Diencephalon (tissue), 1 donor: ENCODE measurements around the gene ALG9. TPM values are rescaled to one million over a fixed set of nuclear protein-coding genes. Genes with fewer than 3 reads are reported as not detected.

Experiments
- small RNA-seq: library from RNA; depleted of rRNA; stranded (forward); fragments of <200 nt; gene quantifications from one replicate; pipeline ENCODE3, GENCODE V24; 2014
- total RNA-seq: library from RNA; depleted of rRNA; stranded (reverse); fragments of >200 nt; gene quantifications from one replicate; pipeline ENCODE4 v1.2.3, GENCODE V29; 2014

Gene ALG9
- 70.8 TPM for total RNA-seq

GRCh38 chr11:111870886-111871692 is at the start of gene ALG9:
ALG9 (minus strand) TSS chr11:111871581; CDS start chr11:111871482, 99 bp downstream.

GRCh38 chr11:111918390-111919256 is 47.2 kb upstream of the ALG9 start, which contains the start of gene C11orf52:
C11orf52 (plus strand) TSS chr11:111918913; CDS start chr11:111918973, 60 bp downstream.

GRCh38 chr11:111912535-111912934 is 41.2 kb upstream of the ALG9 start, which contains the start of gene HSPB2:
HSPB2 (plus strand) TSS chr11:111912734; CDS start chr11:111912830, 96 bp downstream.

DNA sequence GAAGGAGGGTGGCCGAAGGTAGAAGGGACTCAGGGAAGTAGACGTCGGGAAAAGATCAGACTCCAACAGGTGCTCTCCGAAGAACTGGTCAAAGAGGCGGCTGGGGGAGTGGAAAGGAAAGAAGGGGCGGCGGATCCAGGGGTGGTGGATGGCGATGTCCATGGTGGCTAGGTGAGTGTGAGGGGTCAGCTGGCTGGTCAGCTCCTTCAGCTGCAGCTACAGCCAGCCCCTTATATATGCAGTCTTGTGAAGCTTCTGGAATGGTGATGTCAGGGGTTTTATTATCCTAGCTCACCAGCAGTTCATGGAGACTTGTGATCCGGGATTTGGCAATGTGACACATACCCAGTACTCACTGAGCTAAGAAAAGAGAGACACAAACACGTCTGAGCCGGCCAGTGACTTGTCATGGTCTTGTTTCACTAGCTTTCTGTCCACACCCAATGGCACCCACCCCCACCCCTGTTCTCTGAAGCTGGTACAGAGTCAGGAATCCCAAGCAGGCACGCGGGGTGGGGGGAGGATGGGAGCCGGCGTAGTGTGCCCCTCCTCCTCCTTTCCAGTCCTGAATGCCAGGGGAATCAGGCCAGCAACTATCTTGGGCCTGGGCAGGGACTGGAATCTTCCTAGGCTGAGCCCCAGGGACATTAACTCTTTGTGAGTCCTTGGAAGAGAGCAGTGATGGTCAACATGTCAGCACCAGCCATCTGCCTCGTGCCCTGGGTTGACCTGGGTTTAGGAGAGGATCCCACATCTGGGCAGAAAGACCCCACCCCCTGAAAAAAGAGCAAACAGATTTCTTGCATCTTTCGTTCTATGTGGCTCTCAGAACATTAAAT is 40.4 kb upstream of the ALG9 start, which contains the start of gene CRYAB:
TSS of gene CRYAB (minus strand) at position 208 of the 839 bp plus-strand sequence. CDS start at position 162, 46 bp downstream.

DNA sequence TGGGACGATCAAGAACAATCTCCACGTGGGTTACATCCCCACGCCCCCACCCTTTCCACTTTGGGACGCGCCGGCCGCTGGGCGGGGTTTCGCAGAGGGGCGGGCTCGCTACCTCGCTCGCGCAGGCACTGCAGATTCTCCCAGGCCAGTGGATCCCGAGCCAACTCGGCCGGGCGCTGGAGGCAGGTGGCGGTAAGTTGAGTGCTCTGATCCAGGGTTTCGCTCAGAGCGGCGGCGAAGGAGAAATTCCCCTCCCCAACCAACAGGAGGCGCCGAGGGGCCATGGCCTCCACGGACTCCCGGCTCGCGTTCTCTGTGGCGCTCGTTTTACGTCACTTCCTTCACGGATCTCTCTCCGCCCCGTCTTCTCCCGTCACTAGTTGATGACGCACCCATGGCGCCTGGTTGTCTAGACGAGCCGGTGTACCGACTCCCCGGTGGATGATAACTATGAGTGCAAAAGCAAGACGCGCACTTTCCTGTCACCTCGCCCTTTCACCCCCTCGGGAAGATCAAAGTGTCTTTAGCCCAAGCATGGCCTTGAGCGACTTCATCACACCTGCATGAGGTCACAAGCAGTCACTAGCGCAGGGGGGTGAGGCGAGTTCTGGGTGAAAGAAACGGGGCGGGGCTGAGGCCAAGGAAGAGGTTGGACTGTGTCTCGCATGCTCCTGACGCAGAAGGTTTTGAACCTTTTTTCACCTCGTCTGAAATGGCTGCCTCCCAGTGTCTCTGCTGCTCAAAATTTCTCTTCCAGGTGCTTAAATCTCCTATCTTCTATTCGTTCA is 7.7 kb upstream of the ALG9 start, which contains the start of the genes CFAP68 and FDXACB1:
TSS of gene CFAP68 (plus strand) at position 693 of the 788 bp plus-strand sequence. CDS start at position 713, 20 bp downstream.
TSS of gene FDXACB1 (minus strand) at position 317 of the 788 bp plus-strand sequence. CDS start at position 284, 33 bp downstream.

GRCh38 chr11:111765984-111766833 is 105.2 kb downstream of the ALG9 start, which contains the start of gene PPP2R1B:
PPP2R1B (minus strand) TSS chr11:111766389; CDS start chr11:111766361, 28 bp downstream.

Small RNA genes lying within 50 kb of the gene (small RNA-seq; reads per million reads assigned to genes)
- gene GNG5P3 = not detected
- gene RPL37AP8 = 0.08 reads per million

Other genes starting within 250 kb of the ALG9 start
- 16.1 TPM for gene PPP2R1B, start 105.2 kb downstream of the ALG9 start, total RNA-seq
- 7.2 TPM for gene FDXACB1, start 7.6 kb upstream of the ALG9 start, total RNA-seq
- 19.6 TPM for gene CFAP68, start 8.0 kb upstream of the ALG9 start, total RNA-seq
- gene CRYAB, start 40.2 kb upstream of the ALG9 start, total RNA-seq = 8.5 TPM
- gene HSPB2, start 41.2 kb upstream of the ALG9 start, total RNA-seq = 0.92 TPM
- 0.69 TPM for gene C11orf52, start 47.3 kb upstream of the ALG9 start, total RNA-seq
- gene DIXDC1, start 65.8 kb upstream of the ALG9 start, total RNA-seq = 91.6 TPM
- gene DLAT, start 153.8 kb upstream of the ALG9 start, total RNA-seq = 67.1 TPM
- gene PIH1D2, start 202.4 kb upstream of the ALG9 start, total RNA-seq = 7.2 TPM
- gene NKAPD1, start 202.7 kb upstream of the ALG9 start, total RNA-seq = 39.0 TPM
- 55.1 TPM for gene TIMM8B, start 215.2 kb upstream of the ALG9 start, total RNA-seq
- 62.5 TPM for gene SDHD, start 215.3 kb upstream of the ALG9 start, total RNA-seq